SJCRH30 (cell line): ENCODE data around the gene TAS1R1. TPM values are rescaled to one million over a fixed set of nuclear protein-coding genes. Genes with fewer than 3 reads are reported as not detected.

Experiments
- DNase-seq, 2 experiments: peaks; one replicate each; pipeline ENCODE4 v3.0.0-alpha.2; 2015 to 2020
- H3K27ac ChIP-seq: fragments of 250-450 bp; sonication (Bioruptor Pico); 2 replicates; pipeline ENCODE4 v1.5.1; 2020; ENCODE audit warnings: mild to moderate bottlenecking, moderate library complexity
- H3K27me3 ChIP-seq: fragments of 250-450 bp; sonication (Bioruptor Pico); 2 replicates; pipeline ENCODE4 v1.5.1; 2020; ENCODE audit warnings: mild to moderate bottlenecking, moderate library complexity
- H3K36me3 ChIP-seq: fragments of 250-450 bp; sonication (Bioruptor Pico); 2 replicates; pipeline ENCODE4 v1.5.1; 2020; ENCODE audit warnings: mild to moderate bottlenecking, moderate library complexity
- H3K4me1 ChIP-seq: fragments of 250-450 bp; sonication (Bioruptor Pico); 2 replicates; pipeline ENCODE4 v1.5.1; 2020; ENCODE audit warnings: mild to moderate bottlenecking, moderate library complexity
- H3K4me3 ChIP-seq: fragments of 250-450 bp; sonication (Bioruptor Pico); 2 replicates; pipeline ENCODE4 v1.5.1; 2020; ENCODE audit warnings: mild to moderate bottlenecking, moderate library complexity
- H3K9me3 ChIP-seq: fragments of 250-450 bp; sonication (Bioruptor Pico); replicated peaks from 2 replicates; pipeline ENCODE4 v1.5.1; 2020; ENCODE audit warnings: mild to moderate bottlenecking, moderate library complexity
- total RNA-seq: library from RNA; depleted of rRNA; stranded (reverse); fragments of >200 nt; shearing (Covaris generic); gene quantifications from 2 replicates; pipeline ENCODE4 v1.2.3, GENCODE V29; 2014; rRNA removed

The TAS1R1 gene
- 0.14 and 0.20 TPM in 2 replicates for total RNA-seq

- Histone ChIP-seq H3K36me3 (peaks cover 9% of the 10 kb centered on the region), H3K4me1 (peaks cover 14% of the 10 kb centered on the region; the same call in 1 of the 2 replicates), H3K9me3 (0 out of 2 replicates have a peak, but pooled peaks cover 1% of the 10 kb centered on the region), H3K27ac (peak within 1 kb of the TSS; percentile 54), H3K4me3 (peak within 1 kb of the TSS; percentile 97), H3K27me3 (no peaks in the 10 kb centered on the region)
- DNase-seq: peak; percentile 63 to 66
Measured at GRCh38 chr1:6554907-6555778, at the start of gene TAS1R1. TAS1R1 (plus strand) TSS chr1:6555307; CDS start chr1:6555374, 67 bp downstream.

- DNase-seq: peak in 1 of 2 experiments; percentile 41
- H3K4me3 ChIP-seq: no peak overlapping the region
- H3K27ac ChIP-seq: no peak overlapping the region
- no peaks in the 10 kb centered on the region for H3K36me3 ChIP-seq
- no peaks in the 10 kb centered on the region for H3K9me3 ChIP-seq
- no peaks in the 10 kb centered on the region for H3K27me3 ChIP-seq
- peaks cover 65% of the 10 kb centered on the region for H3K4me1 ChIP-seq
Measured at GRCh38 chr1:6505367-6506209, 49.5 kb upstream of the TAS1R1 start.

- H3K9me3 ChIP-seq: no peaks in the 10 kb centered on the region
- no peak overlapping the region for H3K27ac ChIP-seq
- H3K27me3 ChIP-seq: no peaks in the 10 kb centered on the region
- no peak overlapping the region for H3K4me3 ChIP-seq
- H3K4me1 ChIP-seq: peaks cover 62% of the 10 kb centered on the region
- no peaks in the 10 kb centered on the region for H3K36me3 ChIP-seq
- peak in 1 of 2 experiments; percentile 11 for DNase-seq
Measured at GRCh38 chr1:6506210-6507036, 48.7 kb upstream of the TAS1R1 start.

- DNase-seq: no peak
- Histone ChIP-seq H3K36me3 (no peaks in the 10 kb centered on the region), H3K4me3 (no peak overlapping the region), H3K4me1 (peaks cover 62% of the 10 kb centered on the region), H3K27me3 (no peaks in the 10 kb centered on the region), H3K27ac (no peak overlapping the region), H3K9me3 (no peaks in the 10 kb centered on the region)
Measured at GRCh38 chr1:6507037-6507428, 48.1 kb upstream of the TAS1R1 start.

GRCh38 chr1:6507461-6507911 lies 47.6 kb upstream of the TAS1R1 start:
- no peak for DNase-seq
- Histone ChIP-seq H3K36me3 (no peaks in the 10 kb centered on the region), H3K4me1 (peaks cover 62% of the 10 kb centered on the region), H3K4me3 (no peak overlapping the region), H3K27me3 (no peaks in the 10 kb centered on the region), H3K27ac (no peak overlapping the region), H3K9me3 (no peaks in the 10 kb centered on the region)

GRCh38 chr1:6508154-6508815 lies 46.8 kb upstream of the TAS1R1 start:
- Histone ChIP-seq H3K36me3 (no peaks in the 10 kb centered on the region), H3K4me3 (no peak overlapping the region), H3K27me3 (no peaks in the 10 kb centered on the region), H3K4me1 (peaks cover 65% of the 10 kb centered on the region), H3K27ac (no peak overlapping the region), H3K9me3 (no peaks in the 10 kb centered on the region)
- DNase-seq: peak; percentile 20 to 37

GRCh38 chr1:6508816-6509189 lies 46.3 kb upstream of the TAS1R1 start:
- Histone ChIP-seq H3K27me3 (no peaks in the 10 kb centered on the region), H3K9me3 (no peaks in the 10 kb centered on the region), H3K27ac (no peak overlapping the region), H3K4me3 (no peak overlapping the region), H3K4me1 (peaks cover 70% of the 10 kb centered on the region), H3K36me3 (no peaks in the 10 kb centered on the region)
- DNase-seq: no peak

GRCh38 chr1:6509220-6509918 lies 45.7 kb upstream of the TAS1R1 start:
- Histone ChIP-seq H3K4me1 (peaks cover 73% of the 10 kb centered on the region), H3K9me3 (no peaks in the 10 kb centered on the region), H3K27me3 (no peaks in the 10 kb centered on the region), H3K27ac (no peak overlapping the region), H3K4me3 (no peak overlapping the region), H3K36me3 (no peaks in the 10 kb centered on the region)
- DNase-seq: peak; percentile 20 to 34

GRCh38 chr1:6509919-6510291 lies 45.2 kb upstream of the TAS1R1 start:
- Histone ChIP-seq H3K4me3 (no peak overlapping the region), H3K27ac (no peak overlapping the region), H3K27me3 (no peaks in the 10 kb centered on the region), H3K4me1 (peaks cover 73% of the 10 kb centered on the region), H3K36me3 (no peaks in the 10 kb centered on the region), H3K9me3 (no peaks in the 10 kb centered on the region)
- DNase-seq: peak; percentile 17 to 32

- Histone ChIP-seq H3K4me1 (peaks cover 72% of the 10 kb centered on the region), H3K4me3 (no peak overlapping the region), H3K27me3 (no peaks in the 10 kb centered on the region), H3K27ac (no peak overlapping the region), H3K36me3 (no peaks in the 10 kb centered on the region), H3K9me3 (no peaks in the 10 kb centered on the region)
- DNase-seq: no peak
Measured at GRCh38 chr1:6510493-6510892, 44.6 kb upstream of the TAS1R1 start.

GRCh38 chr1:6511056-6511455 lies 44.1 kb upstream of the TAS1R1 start:
- Histone ChIP-seq H3K27me3 (no peaks in the 10 kb centered on the region), H3K27ac (peak overlapping the region; percentile 68; the same call in 1 of the 2 replicates), H3K4me3 (no peak overlapping the region), H3K36me3 (no peaks in the 10 kb centered on the region), H3K4me1 (peaks cover 71% of the 10 kb centered on the region), H3K9me3 (no peaks in the 10 kb centered on the region)
- peak; percentile 10 to 32 for DNase-seq

GRCh38 chr1:6511561-6512244 lies 43.4 kb upstream of the TAS1R1 start:
- Histone ChIP-seq H3K27me3 (no peaks in the 10 kb centered on the region), H3K27ac (peak overlapping the region; percentile 68), H3K36me3 (no peaks in the 10 kb centered on the region), H3K4me3 (no peak overlapping the region), H3K9me3 (no peaks in the 10 kb centered on the region), H3K4me1 (peaks cover 67% of the 10 kb centered on the region)
- DNase-seq: peak in 1 of 2 experiments; percentile 21
